Activated CD8-positive, alpha-beta memory T cell treated with anti-CD3 and anti-CD28 coated beads for 36 hours (primary cell): Measurements from ENCODE around the gene TAS2R16. TPM values are rescaled to one million over a fixed set of nuclear protein-coding genes. Genes with fewer than 3 reads are reported as not detected.
"Not testable (repeated sequence)": the region's sequence is repeated elsewhere in the genome, so short reads cannot be mapped to it uniquely, and the experiment has no call there.

Source experiments
- CTCF ChIA-PET: fragments of 350-600 bp; sonication (Branson Sonifier 250); formaldehyde crosslinking; loops from one replicate; lab custom pipeline; 2021; ENCODE audit warnings: antibody characterized with exemption; lab: Charles Lee
- POLR2A ChIA-PET: fragments of 350-600 bp; sonication (Branson Sonifier 250); formaldehyde crosslinking; loops from one replicate; lab custom pipeline; 2021; ENCODE audit warnings: antibody characterized with exemption; lab: Charles Lee
- total RNA-seq, 2 experiments: library from RNA; stranded (reverse); gene quantifications; one replicate each; pipeline ENCODE4 v1.2.3, GENCODE V29; 2021

The TAS2R16 gene
- total RNA-seq, 2 experiments from 2014 or later: not detected

DNA sequence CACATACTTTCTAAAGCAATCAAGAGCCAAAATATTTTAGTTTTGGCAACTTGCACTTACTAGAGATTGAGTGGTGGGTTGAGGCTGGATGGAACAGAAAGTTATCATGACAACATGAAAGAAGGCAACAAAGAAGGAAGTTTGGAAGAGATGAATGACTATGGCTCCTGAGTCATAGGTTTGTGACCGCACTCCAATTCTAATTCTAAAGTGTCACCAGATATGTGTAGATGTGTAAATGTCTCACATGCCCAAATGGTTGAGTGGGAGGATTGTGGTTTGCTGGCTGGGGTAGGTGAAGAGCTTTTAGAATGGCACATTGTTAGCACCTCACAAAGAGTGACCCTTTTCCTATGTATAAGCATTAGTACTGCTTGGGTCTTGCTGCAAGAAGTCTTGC, 20.2 kb downstream of the TAS2R16 start:
- ChIA-PET CTCF (no interaction called here), POLR2A (no interaction called here)

DNA sequence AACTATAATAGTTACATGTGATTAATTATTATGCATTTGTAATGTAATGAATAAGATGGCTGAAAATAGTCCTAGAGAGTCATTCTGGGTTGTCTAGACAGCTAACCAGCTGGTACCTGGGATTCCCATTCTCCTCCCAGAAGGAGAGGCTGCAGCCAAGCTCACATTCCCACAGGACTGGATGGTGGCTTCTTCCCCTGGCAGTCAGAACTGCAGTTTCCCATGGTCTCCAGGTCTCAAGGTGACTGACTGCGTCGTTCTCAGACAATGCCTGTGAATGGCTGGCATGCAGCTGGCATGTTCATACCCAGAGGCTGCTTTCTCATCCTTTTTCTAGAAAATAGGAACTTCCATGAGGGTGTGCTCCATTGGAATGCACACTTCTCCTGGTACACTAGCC, 21.3 kb downstream of the TAS2R16 start:
- CTCF ChIA-PET: no interaction called here
- POLR2A ChIA-PET: no interaction called here

DNA sequence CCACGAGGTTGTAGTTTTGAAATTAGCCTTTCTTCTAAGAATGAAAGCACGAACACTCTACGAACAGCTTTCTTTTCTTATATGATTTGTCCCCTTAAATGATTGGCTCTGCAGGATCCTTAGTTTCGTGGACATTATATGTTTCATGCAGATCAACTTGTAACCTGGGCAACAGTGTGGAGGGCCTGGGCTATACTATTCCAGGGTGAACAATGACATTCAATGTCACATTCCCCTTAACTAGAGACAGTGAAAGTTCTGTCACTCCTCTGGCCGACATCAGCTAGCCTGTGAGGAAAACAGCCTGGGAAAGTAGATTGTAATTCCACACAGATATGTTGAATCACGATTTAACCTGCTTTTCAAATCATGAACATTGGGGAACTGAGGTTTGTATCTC, 23.4 kb downstream of the TAS2R16 start:
- ChIA-PET POLR2A (no interaction called here), CTCF (interaction anchor here (0.6 kb wide), 1 partner anchor 238 kb away, joined by 4 read pairs; no protein-coding TSS in a partner anchor)

- CTCF ChIA-PET: interaction anchor here (0.6 kb wide), 1 partner anchor 239 kb away, joined by 4 read pairs; no protein-coding TSS in a partner anchor
Measured at GRCh38 chr7:122970740-122971725, 24.5 kb downstream of the TAS2R16 start.

GRCh38 chr7:122968389-122968788, 27.1 kb downstream of the TAS2R16 start:
- ChIA-PET CTCF (no interaction called here), POLR2A (no interaction called here)

More at GRCh38 chr7:122970740-122971725, 24.5 kb downstream of the TAS2R16 start:
- POLR2A ChIA-PET: no interaction called here

DNA sequence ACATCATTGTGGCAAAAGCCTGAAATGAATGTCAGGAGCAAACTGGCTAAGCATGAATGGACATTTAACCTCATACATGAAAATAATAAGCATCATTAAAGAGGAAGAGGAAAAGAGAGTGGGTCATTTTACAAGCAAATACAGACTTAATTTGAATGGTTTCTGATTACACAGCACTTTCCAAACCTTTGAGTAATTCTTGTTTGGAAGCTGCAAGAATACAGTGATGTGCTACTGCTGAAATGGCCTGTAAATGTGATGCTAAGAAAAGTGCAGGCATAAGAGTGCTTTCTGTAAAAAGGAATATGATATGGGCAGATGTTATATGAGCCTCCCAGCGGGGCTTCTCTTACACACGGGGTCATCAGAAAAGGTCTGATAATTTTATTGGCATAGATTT, 30.2 kb downstream of the TAS2R16 start:
- CTCF ChIA-PET: no interaction called here

DNA sequence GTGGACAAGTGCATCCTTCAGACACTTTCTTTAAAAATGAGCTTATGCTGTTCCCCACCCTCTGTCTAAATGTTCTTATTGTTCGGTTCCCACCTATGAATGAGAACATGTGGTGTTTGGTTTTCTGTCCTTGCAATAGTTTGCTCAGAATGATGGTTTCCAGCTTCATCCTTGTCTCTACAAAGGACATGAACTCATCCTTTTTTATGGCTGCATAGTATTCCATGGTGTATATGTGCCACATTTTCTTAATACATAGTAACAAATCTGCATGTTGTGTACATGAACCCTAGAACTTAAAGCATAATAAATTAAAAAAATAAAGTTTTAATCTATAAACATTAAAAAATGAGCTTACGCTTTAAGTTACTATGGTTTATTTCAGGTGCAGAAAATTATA, 41.8 kb downstream of the TAS2R16 start:
- POLR2A ChIA-PET: not testable (repeated sequence)

More for the DNA sequence above, 30.2 kb downstream of the TAS2R16 start:
- POLR2A ChIA-PET: no interaction called here

GRCh38 chr7:122951006-122951405, 44.5 kb downstream of the TAS2R16 start:
- POLR2A ChIA-PET: no interaction called here
- CTCF ChIA-PET: no interaction called here

More for the DNA sequence above, 41.8 kb downstream of the TAS2R16 start:
- CTCF ChIA-PET: not testable (repeated sequence)

- POLR2A ChIA-PET: interaction anchor here (0.7 kb wide), 1 partner anchor 13 kb away, joined by 4 read pairs; no protein-coding TSS in a partner anchor
- CTCF ChIA-PET: interaction anchor here (0.6 kb wide), 1 partner anchor 70 kb away, joined by 3 read pairs; no protein-coding TSS in a partner anchor
Measured at GRCh38 chr7:122949186-122949585, 46.3 kb downstream of the TAS2R16 start.

Other genes with a start within 250 kb of the TAS2R16 start
- not detected for gene CADPS2, start 109.2 kb downstream of the TAS2R16 start, total RNA-seq
- not detected for gene SLC13A1, start 204.3 kb upstream of the TAS2R16 start, total RNA-seq